GM12864 (cell line): ENCODE data around the gene CENPO.

Experiments
- DNase-seq: peaks from one replicate; pipeline ENCODE4 v3.0.0-alpha.2; 2011; ENCODE audit warnings: low read depth
- H3K4me3 ChIP-seq: 2 replicates; pipeline ENCODE4 v1.5.1; 2011; ENCODE audit warnings: mild to moderate bottlenecking, low read depth, low read length, control low read depth
- TF ChIP-seq, protein P1 (sequence below): IDR thresholded peaks from 2 replicates; pipeline ENCODE4 v1.5.1; 2011; ENCODE audit warnings: low read depth, mild to moderate bottlenecking, moderate library complexity, low read length, control low read depth, inconsistent platforms; ENCODE audit errors: missing control alignments

The CENPO gene

DNA sequence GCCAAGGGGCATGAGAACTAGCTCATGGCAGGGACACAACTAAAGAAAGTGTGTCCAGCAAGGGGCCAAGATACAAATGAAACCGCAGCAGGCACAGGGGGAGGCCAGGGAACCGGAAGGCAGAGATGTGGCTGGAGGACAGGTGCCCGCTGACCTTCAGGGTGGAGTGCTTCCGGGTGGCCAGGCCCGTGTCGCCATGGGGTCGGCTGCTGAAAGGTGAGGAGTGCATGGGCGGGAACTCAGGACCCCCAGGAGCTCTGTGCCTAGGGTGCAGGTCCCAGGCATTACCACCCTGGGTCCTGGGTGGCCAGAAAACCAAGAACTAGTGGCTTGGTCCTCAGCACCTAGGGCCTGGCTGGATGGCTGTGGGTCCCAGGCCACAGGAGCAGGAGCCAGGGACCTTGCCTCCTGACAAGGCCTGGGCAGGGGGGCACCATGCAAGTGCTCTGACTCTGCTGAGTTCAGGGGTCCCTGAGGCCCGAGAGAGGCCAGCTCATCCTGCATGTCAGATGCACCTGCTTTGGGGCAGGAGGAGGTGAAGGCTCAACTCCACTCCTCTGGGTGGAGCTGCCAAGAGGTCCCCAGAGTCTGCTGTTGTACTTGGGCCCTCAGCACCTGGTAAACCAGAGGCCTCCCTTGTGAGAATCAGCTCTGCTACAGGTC, 50.9 kb downstream of the CENPO start:
- TF ChIP-seq, protein P1, sequence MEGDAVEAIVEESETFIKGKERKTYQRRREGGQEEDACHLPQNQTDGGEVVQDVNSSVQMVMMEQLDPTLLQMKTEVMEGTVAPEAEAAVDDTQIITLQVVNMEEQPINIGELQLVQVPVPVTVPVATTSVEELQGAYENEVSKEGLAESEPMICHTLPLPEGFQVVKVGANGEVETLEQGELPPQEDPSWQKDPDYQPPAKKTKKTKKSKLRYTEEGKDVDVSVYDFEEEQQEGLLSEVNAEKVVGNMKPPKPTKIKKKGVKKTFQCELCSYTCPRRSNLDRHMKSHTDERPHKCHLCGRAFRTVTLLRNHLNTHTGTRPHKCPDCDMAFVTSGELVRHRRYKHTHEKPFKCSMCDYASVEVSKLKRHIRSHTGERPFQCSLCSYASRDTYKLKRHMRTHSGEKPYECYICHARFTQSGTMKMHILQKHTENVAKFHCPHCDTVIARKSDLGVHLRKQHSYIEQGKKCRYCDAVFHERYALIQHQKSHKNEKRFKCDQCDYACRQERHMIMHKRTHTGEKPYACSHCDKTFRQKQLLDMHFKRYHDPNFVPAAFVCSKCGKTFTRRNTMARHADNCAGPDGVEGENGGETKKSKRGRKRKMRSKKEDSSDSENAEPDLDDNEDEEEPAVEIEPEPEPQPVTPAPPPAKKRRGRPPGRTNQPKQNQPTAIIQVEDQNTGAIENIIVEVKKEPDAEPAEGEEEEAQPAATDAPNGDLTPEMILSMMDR: no peak
- no peak overlapping the region for H3K4me3 ChIP-seq
- no peak for DNase-seq

DNA sequence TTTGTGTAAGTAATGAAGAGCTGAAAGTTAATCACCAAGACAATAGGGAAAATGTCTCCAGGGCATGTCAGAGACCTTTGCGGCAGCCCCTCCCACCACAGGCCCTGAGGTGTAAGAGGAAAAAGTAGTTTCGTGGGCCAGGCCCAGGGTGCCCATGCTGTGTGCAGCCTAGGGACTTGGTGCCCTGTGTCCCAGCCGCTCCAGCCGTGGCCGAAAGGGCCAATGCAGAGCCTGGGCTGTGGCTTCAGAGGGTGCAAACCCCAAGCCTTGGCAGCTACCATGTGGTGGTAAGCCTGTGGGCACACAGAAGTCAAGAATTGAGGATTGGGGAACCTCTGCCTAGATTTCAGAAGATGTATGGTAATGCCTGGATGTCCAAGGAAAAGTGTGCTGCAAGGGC, 52.5 kb downstream of the CENPO start:
- TF ChIP-seq, protein P1: no peak
- no peak for DNase-seq
- no peak overlapping the region for H3K4me3 ChIP-seq

DNA sequence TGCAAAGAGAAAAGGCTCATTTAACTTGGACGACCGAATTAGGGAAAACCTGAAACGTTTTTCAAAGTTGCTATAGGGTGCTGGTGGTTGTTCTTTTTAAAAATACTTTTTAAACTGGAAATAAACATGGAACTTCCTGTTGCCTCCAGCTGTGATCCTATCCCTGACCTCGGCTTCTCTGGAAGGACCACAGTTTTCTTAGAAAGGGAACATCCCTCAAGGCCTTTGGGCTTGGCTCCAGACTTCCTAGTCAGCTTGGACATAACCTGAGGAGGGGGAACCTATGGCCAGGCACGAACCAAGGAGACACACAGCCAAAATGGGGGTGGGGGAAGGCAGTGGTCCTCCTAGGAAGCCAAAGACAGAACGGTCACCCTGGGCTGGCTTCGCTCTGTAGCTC, 57.7 kb downstream of the CENPO start:
- H3K4me3 ChIP-seq: no peak overlapping the region
- TF ChIP-seq, protein P1: no peak
- no peak for DNase-seq

DNA sequence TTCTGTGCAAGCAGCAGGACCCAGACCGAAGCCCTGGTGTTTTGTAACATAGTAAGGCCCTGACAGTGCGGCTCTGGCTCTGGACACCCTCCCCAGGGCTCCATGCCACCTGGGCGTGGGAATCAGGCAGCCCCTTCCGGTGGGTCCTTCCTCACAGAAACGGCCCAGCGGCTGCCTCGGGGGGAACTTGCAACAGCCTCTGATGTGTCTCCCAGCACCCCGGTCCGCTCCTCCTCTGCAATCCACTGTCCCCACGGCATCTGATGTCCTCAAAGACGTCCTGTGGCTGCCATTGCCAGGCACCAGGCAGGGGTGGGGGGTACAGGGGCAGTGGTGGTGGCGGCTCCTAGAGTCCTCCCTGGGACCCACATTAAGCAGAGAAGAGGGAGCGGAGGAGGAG, 58.8 kb downstream of the CENPO start:
- DNase-seq: no peak
- TF ChIP-seq, protein P1: no peak
- H3K4me3 ChIP-seq: no peak overlapping the region

DNA sequence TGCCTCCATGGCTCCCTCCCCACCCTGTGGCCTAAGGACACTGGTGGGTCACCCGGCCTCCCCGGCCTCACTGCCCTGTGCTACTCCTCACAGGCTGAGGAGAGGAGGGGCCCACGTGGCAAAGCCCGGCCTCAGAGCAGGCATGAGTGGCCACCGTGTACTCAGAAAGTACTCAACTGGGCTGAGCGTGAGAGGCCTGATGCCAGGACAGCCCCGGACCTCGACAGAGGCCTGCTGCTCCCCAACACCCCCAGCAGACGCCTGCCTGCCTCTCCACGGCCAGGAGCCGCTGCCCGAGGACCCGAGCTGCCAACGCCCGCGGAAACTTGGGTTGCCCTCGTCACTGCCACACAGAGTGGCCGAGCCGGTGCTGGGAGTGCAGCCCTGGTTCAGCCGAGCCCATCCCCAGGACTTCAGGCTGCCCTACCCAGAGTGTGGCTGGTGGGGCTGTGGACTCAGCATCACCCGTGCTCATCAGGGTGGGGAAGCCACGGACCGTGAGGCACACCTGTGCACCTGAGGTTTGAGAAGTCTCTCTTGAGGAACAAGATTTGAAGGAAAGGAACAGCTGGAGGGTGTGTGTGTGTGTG, 59.3 kb downstream of the CENPO start:
- TF ChIP-seq, protein P1: no peak
- no peak overlapping the region for H3K4me3 ChIP-seq
- DNase-seq: no peak

DNA sequence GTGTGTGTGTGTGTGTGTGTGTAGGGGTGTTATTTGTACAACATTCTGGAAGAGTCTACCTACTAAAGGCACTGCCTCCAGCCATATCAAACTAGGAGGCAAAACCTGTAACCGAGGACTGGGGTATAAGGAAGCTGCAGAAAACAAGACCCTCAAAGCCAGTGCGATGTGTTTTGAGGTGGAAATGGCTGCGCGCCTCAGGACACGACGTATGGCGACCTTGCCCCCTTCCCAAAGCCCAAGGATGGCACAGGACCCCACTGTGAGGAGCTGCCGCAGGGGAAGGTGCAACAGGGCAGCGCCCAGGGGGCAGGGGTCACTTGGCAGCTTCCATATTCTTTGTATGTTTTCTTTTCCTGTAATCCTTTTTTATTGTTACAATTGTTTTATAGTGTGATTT, 59.8 kb downstream of the CENPO start:
- TF ChIP-seq, protein P1: no peak
- no peak overlapping the region for H3K4me3 ChIP-seq
- no peak for DNase-seq

DNA sequence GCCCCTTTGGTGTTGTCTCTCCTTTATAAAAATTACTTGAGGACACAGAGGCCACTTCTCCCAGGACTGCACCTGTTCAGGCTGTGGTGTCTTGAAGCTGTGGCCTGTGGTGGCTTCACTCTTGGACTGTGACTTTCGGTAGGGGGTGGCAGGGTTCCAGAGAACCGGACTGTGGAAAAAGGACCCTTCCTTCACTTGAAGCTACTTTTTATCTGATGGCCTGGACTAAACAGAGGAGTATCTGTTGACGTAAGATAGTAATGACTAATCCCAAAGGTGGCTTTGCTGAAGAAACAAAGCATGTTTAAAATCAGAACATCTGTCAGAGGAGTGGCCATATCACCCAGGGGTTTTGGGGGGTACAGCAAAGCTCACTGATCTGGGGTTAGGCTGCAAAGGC, 60.8 kb downstream of the CENPO start:
- TF ChIP-seq, protein P1: no peak
- H3K4me3 ChIP-seq: no peak overlapping the region
- DNase-seq: no peak
